HepG2 (cell line): Measurements from ENCODE around the gene COA1. TPM values are rescaled to one million over a fixed set of nuclear protein-coding genes. Genes with fewer than 3 reads are reported as not detected.
A peak's percentile ranks its signal among the peaks of the same experiment; 100 is the strongest.

Source experiments
- AKAP8 ChIP-seq: sonication (generic); formaldehyde crosslinking; IDR thresholded peaks from 2 replicates; pipeline ENCODE4 v1.5.1; 2020; ENCODE audit warnings: mild to moderate bottlenecking, missing genetic modification reagents
- ARID3A ChIP-seq: IDR thresholded peaks from 2 replicates; pipeline ENCODE4 v1.6.1; 2012; ENCODE audit warnings: low read depth, low read length, improper control_type of control experiment
- DRAP1 ChIP-seq: IDR thresholded peaks from 2 replicates; pipeline ENCODE4 v1.6.1; 2016; ENCODE audit warnings: missing genetic modification reagents, missing compliant biosample characterization
- FOSL2 ChIP-seq: sonication (generic); formaldehyde crosslinking; IDR thresholded peaks from 2 replicates; pipeline ENCODE4 v1.4.0; 2020; ENCODE audit warnings: missing genetic modification reagents
- FOXA1 ChIP-seq, 2 experiments: fragments of 450-650 bp in 1 of 2; sonication (generic) in 1 of 2; formaldehyde crosslinking in 1 of 2; IDR thresholded peaks; 2 replicates each; pipeline versions ENCODE4 v1.4.0 to v1.6.1; 2016 to 2020; ENCODE audit warnings: missing genetic modification reagents in 1 of 2
- HOXA3 ChIP-seq: sonication (generic); formaldehyde crosslinking; IDR thresholded peaks from 2 replicates; pipeline ENCODE4 v1.5.0; 2020; ENCODE audit warnings: missing genetic modification reagents
- NCOR1 ChIP-seq: fragments of 200-600 bp; sonication (generic); IDR thresholded peaks from 2 replicates; pipeline ENCODE4 v1.7.0; 2017; ENCODE audit warnings: antibody characterized with exemption, low read length, borderline replicate concordance
- PCBP1 ChIP-seq: fragments of 200-400 bp; formaldehyde crosslinking; IDR thresholded peaks from 2 replicates; pipeline ENCODE4 v1.6.1; 2017; ENCODE audit warnings: mild to moderate bottlenecking, low read depth, low read length, borderline replicate concordance
- POLR2AphosphoS5 ChIP-seq: IDR thresholded peaks from 2 replicates; pipeline ENCODE4 v1.6.1; 2012; ENCODE audit warnings: low read depth, low read length
- RXRA ChIP-seq: sonication (generic); formaldehyde crosslinking; IDR thresholded peaks from 2 replicates; pipeline ENCODE4 v1.5.1; 2020; ENCODE audit warnings: missing genetic modification reagents
- SKI ChIP-seq: fragments of 450-650 bp; IDR thresholded peaks from one replicate; pipeline ENCODE4 v1.6.1; 2018; ENCODE audit warnings: mild to moderate bottlenecking; ENCODE audit not compliant: partially characterized antibody
- SNAPC4 ChIP-seq: sonication (generic); formaldehyde crosslinking; IDR thresholded peaks from 2 replicates; pipeline ENCODE4 v1.4.0; 2020; ENCODE audit warnings: mild to moderate bottlenecking, missing genetic modification reagents
- TAF15 ChIP-seq: fragments of 200-400 bp; formaldehyde crosslinking; IDR thresholded peaks from one replicate; pipeline ENCODE4 v1.6.1; 2018; ENCODE audit warnings: mild to moderate bottlenecking, low read depth, low read length; ENCODE audit not compliant: poor library complexity, severe bottlenecking
- ZEB1 ChIP-seq: IDR thresholded peaks from 2 replicates; pipeline ENCODE4 v1.6.1; 2012; ENCODE audit warnings: mild to moderate bottlenecking, low read depth, inconsistent platforms; ENCODE audit not compliant: insufficient replicate concordance
- ZFY ChIP-seq: sonication (generic); formaldehyde crosslinking; IDR thresholded peaks from 2 replicates; pipeline ENCODE4 v1.4.0; 2020; ENCODE audit warnings: missing genetic modification reagents
- ZKSCAN5 ChIP-seq: sonication (generic); formaldehyde crosslinking; IDR thresholded peaks from 2 replicates; pipeline ENCODE4 v1.5.1; 2020; ENCODE audit warnings: mild to moderate bottlenecking, missing genetic modification reagents
- ZNF12 ChIP-seq: sonication (generic); formaldehyde crosslinking; IDR thresholded peaks from 2 replicates; pipeline ENCODE4 v1.5.0; 2020; ENCODE audit warnings: missing genetic modification reagents
- ZNF20 ChIP-seq: sonication (generic); formaldehyde crosslinking; IDR thresholded peaks from 2 replicates; pipeline ENCODE4 v1.4.0; 2020; ENCODE audit warnings: mild to moderate bottlenecking, moderate library complexity, missing genetic modification reagents
- ZNF317 ChIP-seq: sonication (generic); formaldehyde crosslinking; IDR thresholded peaks from 2 replicates; pipeline ENCODE4 v1.5.0; 2020; ENCODE audit warnings: mild to moderate bottlenecking, missing genetic modification reagents
- ZNF549 ChIP-seq: sonication (generic); formaldehyde crosslinking; IDR thresholded peaks from 2 replicates; pipeline ENCODE4 v1.5.0; 2020; ENCODE audit warnings: missing genetic modification reagents
- ZNF556 ChIP-seq: sonication (generic); formaldehyde crosslinking; IDR thresholded peaks from 2 replicates; pipeline ENCODE4 v1.4.0; 2020; ENCODE audit warnings: mild to moderate bottlenecking, missing genetic modification reagents, borderline replicate concordance
- ZNF597 ChIP-seq: sonication (generic); formaldehyde crosslinking; IDR thresholded peaks from 2 replicates; pipeline ENCODE4 v1.5.0; 2020; ENCODE audit warnings: missing genetic modification reagents
- ZNF891 ChIP-seq: sonication (generic); formaldehyde crosslinking; IDR thresholded peaks from 2 replicates; pipeline ENCODE4 v1.5.0; 2020; ENCODE audit warnings: mild to moderate bottlenecking, missing genetic modification reagents
- polyA plus RNA-seq, 8 experiments: library from polyadenylated mRNA; depleted of rRNA in 3 of 8; stranded (reverse) in 7 of 8; unstranded in 1 of 8; fragments of >200 nt; fragmentation: Illumina TruSeq in 4 of 8; extraction: Trizol in 4 of 8; gene quantifications; 2 replicates each; pipeline versions ENCODE4 v1.2.1 to v1.2.3, GENCODE V29; 2011 to 2016; ENCODE audit warnings: low read depth in 4 of 8, missing spikeins in 1 of 8, mixed read lengths in 1 of 8; ENCODE audit not compliant: insufficient read depth in 1 of 8
- total RNA-seq, 5 experiments: library from RNA; depleted of rRNA; stranded (reverse); fragments of >200 nt; fragmentation: Illumina TruSeq; extraction: Trizol; gene quantifications; 2 replicates each; pipeline ENCODE4 v1.2.3, GENCODE V29; 2016; ENCODE audit warnings: low read depth in 1 of 5

The COA1 gene
- total and polyA plus RNA-seq, 2 of the 13 experiments (the other 11 are each of a cell fraction or from before 2014, with no cell fraction given): 33.2 to 65.7 TPM

- TF ChIP-seq ZNF597 (CRISPR knock-in tag) (no peak), ZNF20 (CRISPR knock-in tag) (no peak), SKI (peak; percentile 58), RXRA (CRISPR knock-in tag) (peak; percentile 77; the same call in 1 of the 2 replicates), PCBP1 (no peak), HOXA3 (CRISPR knock-in tag) (peak; percentile 83), ZNF556 (no peak; the same call in 1 of the 2 replicates), SNAPC4 (peak; percentile 47; the same call in 1 of the 2 replicates), FOXA1 (IDR thresholded peaks at IDR 0.05) (no peak), FOXA1 (CRISPR knock-in tag; IDR thresholded peaks at IDR 0.05) (peak; percentile 74), ZEB1 (peak; percentile 62), ZNF12 (CRISPR knock-in tag) (0 out of 2 replicates have a peak, but pooled peaks have one; percentile 35), ARID3A (peak; percentile 96), ZNF891 (CRISPR knock-in tag) (no peak), AKAP8 (CRISPR knock-in tag) (no peak), ZNF549 (CRISPR knock-in tag) (no peak), TAF15 (no peak), FOSL2 (CRISPR knock-in tag) (peak; percentile 86), ZFY (CRISPR knock-in tag) (peak; percentile 40; the same call in 1 of the 2 replicates), DRAP1 (CRISPR knock-in tag) (peak; percentile 29; the same call in 1 of the 2 replicates), ZKSCAN5 (CRISPR knock-in tag) (peak; percentile 86), NCOR1 (peak; percentile 97), ZNF317 (CRISPR knock-in tag) (peak; percentile 72; the same call in 1 of the 2 replicates), POLR2AphosphoS5 (no peak)
Observed at GRCh38 chr7:43639858-43640491, 89.3 kb downstream of the COA1 start (continued).
